Measurements from ENCODE around the gene WBP2.

Gene WBP2

GRCh38 chr17:75808549-75808904 is 46.6 kb downstream of the WBP2 start:
- H3K4me3 ChIP-seq (ENCODE audit: low read depth, low read length), result no peak overlapping the region
- DNase-seq (ENCODE audit: low read depth), result no peak
- TF ChIP-seq POLR2A (IDR thresholded peaks at IDR 0.05; ENCODE audit: extremely low read depth, insufficient read length) (no peak), MAX (IDR thresholded peaks at IDR 0.05; ENCODE audit: low read depth, low read length) (no peak), MYC (IDR thresholded peaks at IDR 0.05; ENCODE audit: low read depth, low read length) (no peak), CTCF (IDR thresholded peaks at IDR 0.05; ENCODE audit: low read depth, low read length) (no peak)

- H3K4me3 ChIP-seq (ENCODE audit: low read depth, low read length), result no peak overlapping the region
- no peak for DNase-seq (ENCODE audit: low read depth)
- no peak for TF ChIP-seq POLR2A (IDR thresholded peaks at IDR 0.05; ENCODE audit: extremely low read depth, insufficient read length)
- no peak for TF ChIP-seq MYC (IDR thresholded peaks at IDR 0.05; ENCODE audit: low read depth, low read length)
- no peak for TF ChIP-seq CTCF (IDR thresholded peaks at IDR 0.05; ENCODE audit: low read depth, low read length)
- no peak for TF ChIP-seq MAX (IDR thresholded peaks at IDR 0.05; ENCODE audit: low read depth, low read length)
These were observed 47.3 kb downstream of the WBP2 start for GRCh38 chr17:75807861-75808260.

GRCh38 chr17:75806822-75807500 is 48.2 kb downstream of the WBP2 start:
- no peak overlapping the region for H3K4me3 ChIP-seq (ENCODE audit: low read depth, low read length)
- TF ChIP-seq MYC (IDR thresholded peaks at IDR 0.05; ENCODE audit: low read depth, low read length) (no peak), CTCF (IDR thresholded peaks at IDR 0.05; ENCODE audit: low read depth, low read length) (no peak), MAX (IDR thresholded peaks at IDR 0.05; ENCODE audit: low read depth, low read length) (no peak), POLR2A (IDR thresholded peaks at IDR 0.05; ENCODE audit: extremely low read depth, insufficient read length) (no peak)
- DNase-seq (ENCODE audit: low read depth), result no peak

GRCh38 chr17:75803883-75804282 is 51.3 kb downstream of the WBP2 start:
- no peak for DNase-seq (ENCODE audit: low read depth)
- TF ChIP-seq MYC (IDR thresholded peaks at IDR 0.05; ENCODE audit: low read depth, low read length), result no peak
- no peak for TF ChIP-seq POLR2A (IDR thresholded peaks at IDR 0.05; ENCODE audit: extremely low read depth, insufficient read length)
- TF ChIP-seq MAX (IDR thresholded peaks at IDR 0.05; ENCODE audit: low read depth, low read length), result no peak
- TF ChIP-seq CTCF (IDR thresholded peaks at IDR 0.05; ENCODE audit: low read depth, low read length), result no peak
- H3K4me3 ChIP-seq (ENCODE audit: low read depth, low read length), result no peak overlapping the region

- H3K4me3 ChIP-seq (ENCODE audit: low read depth, low read length), result no peak overlapping the region
- TF ChIP-seq MAX (IDR thresholded peaks at IDR 0.05; ENCODE audit: low read depth, low read length) (no peak), CTCF (IDR thresholded peaks at IDR 0.05; ENCODE audit: low read depth, low read length) (no peak), MYC (IDR thresholded peaks at IDR 0.05; ENCODE audit: low read depth, low read length) (no peak), POLR2A (IDR thresholded peaks at IDR 0.05; ENCODE audit: extremely low read depth, insufficient read length) (no peak)
- no peak for DNase-seq (ENCODE audit: low read depth)
These were observed 55.7 kb downstream of the WBP2 start for GRCh38 chr17:75799402-75799801.

Data from NB4 (cell line).